Prostate gland (tissue), 2 donors: ENCODE results near the gene ZNF33A. TPM values are rescaled to one million over a fixed set of nuclear protein-coding genes. Genes with fewer than 3 reads are reported as not detected.
"Not testable (repeated sequence)": the region's sequence is repeated elsewhere in the genome, so short reads cannot be mapped to it uniquely, and the experiment has no call there.

Experiments used
- DNase-seq: peaks from one replicate; pipeline ENCODE4 v3.0.0-alpha.2; 2019; ENCODE audit warnings: low spot score
- H3K27ac ChIP-seq, 2 donors: fragments of 200-600 bp; sonication (generic); 2 replicates each; pipeline ENCODE4 v1.5.1; 2017 to 2019
- H3K27me3 ChIP-seq: fragments of 200-600 bp; sonication (generic); replicated peaks from 2 replicates; pipeline ENCODE4 v1.5.1; 2019; ENCODE audit not compliant: insufficient read depth
- H3K36me3 ChIP-seq, 2 donors: fragments of 200-600 bp; sonication (generic); 1 replicate in 1 of 2; 2 replicates in 1 of 2; pipeline versions ENCODE4 v1.5.1 to v1.8.1; 2017 to 2019
- H3K4me1 ChIP-seq: fragments of 200-600 bp; sonication (generic); replicated peaks from 2 replicates; pipeline ENCODE4 v1.5.1; 2019
- H3K4me3 ChIP-seq, 2 donors: fragments of 200-600 bp; sonication (generic); 2 replicates each; pipeline ENCODE4 v1.5.1; 2017 to 2019
- H3K9me3 ChIP-seq: fragments of 200-600 bp; sonication (generic); 2 replicates; pipeline ENCODE4 v1.5.1; 2017
- POLR2A ChIP-seq: fragments of 450-650 bp; IDR thresholded peaks from one replicate; pipeline ENCODE4 v1.6.1; 2016; ENCODE audit warnings: antibody characterized with exemption, mild to moderate bottlenecking
- POLR2AphosphoS5 ChIP-seq: sonication (generic); formaldehyde crosslinking; IDR thresholded peaks from one replicate; pipeline ENCODE4 v1.6.1; 2017; ENCODE audit warnings: antibody characterized with exemption
- WGBS: methylation state at CpG from one replicate; pipeline ENCODE4 v1.1.5; 2018; 5-methylcytosine and 5-hydroxymethylcytosine counted together
- intact Hi-C: fragments of 100-400 bp; cut with DNase I; formaldehyde crosslinking; loops from one replicate; pipeline ENCODE4 v1.14.2; 2022
- total RNA-seq, 2 donors: library from RNA; depleted of rRNA; stranded (reverse); fragments of >200 nt; gene quantifications; one replicate each; pipeline ENCODE4 v1.1.0, GENCODE V29; 2016
- TF ChIP-seq, protein P1 (sequence below), 4 experiments: fragments of 200-600 bp in 2 of 4; fragments of 450-650 bp in 2 of 4; sonication (generic) in 2 of 4; IDR thresholded peaks; 1 replicate in 3 of 4; 2 replicates in 1 of 4; pipeline ENCODE4 v1.5.1; 2016 to 2019; ENCODE audit warnings: antibody characterized with exemption in 4 of 4, mild to moderate bottlenecking in 2 of 4, moderate library complexity in 2 of 4

ZNF33A gene
- total RNA-seq, 2 donors from 2014 or later = 24.9 to 39.2 TPM

DNA sequence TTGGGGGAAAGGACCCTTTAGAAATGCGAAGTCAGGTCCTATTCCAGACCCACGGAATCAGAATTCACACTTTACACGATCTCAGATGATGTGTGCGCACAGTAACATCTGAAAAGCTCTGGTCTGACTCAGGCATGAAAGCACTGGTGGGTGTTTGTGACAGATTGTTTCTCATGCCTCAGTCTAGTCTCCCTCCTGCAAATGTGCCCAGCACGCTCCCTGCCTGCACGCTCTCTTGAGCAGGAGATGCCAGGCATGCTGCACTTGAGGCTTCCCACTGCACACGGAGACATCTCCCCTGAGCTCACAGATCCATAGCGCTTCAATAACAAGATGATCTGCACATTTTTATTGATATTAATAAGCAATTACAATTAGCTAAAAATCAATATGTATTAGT, 60.0 kb downstream of the ZNF33A start:
- Histone ChIP-seq H3K27me3 (no peaks in the 10 kb centered on the region), H3K9me3 (no peaks in the 10 kb centered on the region), H3K4me1 (no peaks in the 10 kb centered on the region), H3K36me3 (no peaks in the 10 kb centered on the region), H3K27ac (no peak overlapping the region), H3K4me3 (no peak overlapping the region)
- intact Hi-C loops = no loop called here
- DNase-seq = no peak
- TF ChIP-seq POLR2AphosphoS5 (no peak), POLR2A (no peak)
- TF ChIP-seq, protein P1, sequence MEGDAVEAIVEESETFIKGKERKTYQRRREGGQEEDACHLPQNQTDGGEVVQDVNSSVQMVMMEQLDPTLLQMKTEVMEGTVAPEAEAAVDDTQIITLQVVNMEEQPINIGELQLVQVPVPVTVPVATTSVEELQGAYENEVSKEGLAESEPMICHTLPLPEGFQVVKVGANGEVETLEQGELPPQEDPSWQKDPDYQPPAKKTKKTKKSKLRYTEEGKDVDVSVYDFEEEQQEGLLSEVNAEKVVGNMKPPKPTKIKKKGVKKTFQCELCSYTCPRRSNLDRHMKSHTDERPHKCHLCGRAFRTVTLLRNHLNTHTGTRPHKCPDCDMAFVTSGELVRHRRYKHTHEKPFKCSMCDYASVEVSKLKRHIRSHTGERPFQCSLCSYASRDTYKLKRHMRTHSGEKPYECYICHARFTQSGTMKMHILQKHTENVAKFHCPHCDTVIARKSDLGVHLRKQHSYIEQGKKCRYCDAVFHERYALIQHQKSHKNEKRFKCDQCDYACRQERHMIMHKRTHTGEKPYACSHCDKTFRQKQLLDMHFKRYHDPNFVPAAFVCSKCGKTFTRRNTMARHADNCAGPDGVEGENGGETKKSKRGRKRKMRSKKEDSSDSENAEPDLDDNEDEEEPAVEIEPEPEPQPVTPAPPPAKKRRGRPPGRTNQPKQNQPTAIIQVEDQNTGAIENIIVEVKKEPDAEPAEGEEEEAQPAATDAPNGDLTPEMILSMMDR (IDR thresholded peaks at IDR 0.05) = no peak
- 90% methylated on average over 8 of the region's 8 CpGs for WGBS

DNA sequence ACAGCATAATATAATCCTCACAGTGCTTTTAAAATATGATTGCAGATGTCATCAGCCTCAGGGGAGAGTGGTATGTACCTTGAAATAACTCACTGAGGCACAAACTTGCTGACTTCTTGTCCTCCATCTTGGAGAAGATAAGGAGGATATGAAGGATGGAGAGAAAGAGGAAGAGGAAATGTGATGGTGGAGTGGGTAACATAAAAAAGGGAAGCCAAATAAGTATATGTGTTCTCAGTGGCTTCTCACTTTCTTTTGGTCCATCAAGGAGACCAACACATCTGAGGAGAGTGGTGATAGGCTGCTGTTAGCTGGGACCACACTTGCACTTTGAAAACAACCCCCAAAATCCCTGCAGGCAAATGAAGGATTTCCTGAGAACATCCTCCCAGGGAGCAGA, 62.1 kb downstream of the ZNF33A start:
- no peak for DNase-seq
- intact Hi-C loops = no loop called here
- TF ChIP-seq POLR2AphosphoS5 (no peak), POLR2A (no peak)
- TF ChIP-seq, protein P1 (IDR thresholded peaks at IDR 0.05) = no peak
- Histone ChIP-seq H3K27ac (no peak overlapping the region), H3K27me3 (no peaks in the 10 kb centered on the region), H3K4me1 (no peaks in the 10 kb centered on the region), H3K36me3 (no peaks in the 10 kb centered on the region), H3K9me3 (no peaks in the 10 kb centered on the region), H3K4me3 (no peak overlapping the region)

DNA sequence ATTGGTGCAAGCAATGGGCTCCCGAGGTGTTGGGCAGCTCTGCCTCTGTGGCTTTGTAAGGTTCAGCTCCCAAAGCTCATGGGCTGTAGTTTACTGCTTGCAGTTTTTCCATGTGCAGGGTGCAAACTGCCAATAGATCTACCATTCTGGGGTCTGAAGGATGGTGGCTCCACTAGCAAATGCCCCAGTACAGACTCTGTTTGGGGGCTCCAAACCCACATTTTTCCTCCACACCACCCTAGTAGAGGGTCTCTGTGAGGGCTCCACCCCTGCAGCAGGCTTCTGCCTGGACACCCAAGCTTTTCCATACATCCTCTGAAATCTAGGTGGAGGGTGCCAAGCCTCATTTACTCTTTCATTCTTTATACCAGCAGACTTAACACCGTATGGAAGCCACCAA, 66.2 kb downstream of the ZNF33A start:
- intact Hi-C loops = no loop called here
- no peak overlapping the region for H3K27ac ChIP-seq
- H3K27me3 ChIP-seq = no peaks in the 10 kb centered on the region
- no peaks in the 10 kb centered on the region for H3K4me1 ChIP-seq
- no peak overlapping the region for H3K4me3 ChIP-seq
- no peaks in the 10 kb centered on the region for H3K36me3 ChIP-seq
- no peak for DNase-seq
- TF ChIP-seq POLR2AphosphoS5 = no peak
- no peak for TF ChIP-seq POLR2A
- TF ChIP-seq, protein P1 (IDR thresholded peaks at IDR 0.05) = no peak
- H3K9me3 ChIP-seq = no peaks in the 10 kb centered on the region
- 79% methylated on average over 2 of the region's 2 CpGs for WGBS

DNA sequence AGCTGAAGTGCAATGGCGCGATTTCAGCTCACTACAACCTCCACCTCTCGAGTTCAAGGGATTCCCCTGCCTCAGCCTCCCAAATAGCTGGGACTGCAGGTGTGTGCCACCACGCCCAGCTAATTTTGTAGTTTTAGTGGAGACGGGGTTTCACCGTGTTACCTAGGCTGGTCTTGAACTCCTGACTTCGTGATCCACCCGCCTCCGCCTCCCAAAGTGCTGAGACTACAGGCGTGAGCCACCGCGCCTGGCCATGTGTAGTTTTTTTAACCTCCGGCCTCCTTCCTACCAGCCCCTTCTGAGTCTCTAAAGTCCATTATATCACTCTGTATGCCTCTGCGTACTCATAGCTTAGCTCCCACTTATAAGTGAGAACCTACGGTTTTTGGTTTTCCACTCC, 82.8 kb downstream of the ZNF33A start:
- H3K27me3 ChIP-seq, H3K9me3 ChIP-seq, H3K36me3 ChIP-seq, H3K27ac ChIP-seq, H3K4me3 ChIP-seq, H3K4me1 ChIP-seq: not testable (repeated sequence)
- DNase-seq = peak; percentile 6
- 91% methylated on average over 15 of the region's 15 CpGs for WGBS
- intact Hi-C loops = loop anchor here (10.0 kb wide), 2 partner anchors 79 to 229 kb away; partner anchors contain the start of gene ZNF33A

DNA sequence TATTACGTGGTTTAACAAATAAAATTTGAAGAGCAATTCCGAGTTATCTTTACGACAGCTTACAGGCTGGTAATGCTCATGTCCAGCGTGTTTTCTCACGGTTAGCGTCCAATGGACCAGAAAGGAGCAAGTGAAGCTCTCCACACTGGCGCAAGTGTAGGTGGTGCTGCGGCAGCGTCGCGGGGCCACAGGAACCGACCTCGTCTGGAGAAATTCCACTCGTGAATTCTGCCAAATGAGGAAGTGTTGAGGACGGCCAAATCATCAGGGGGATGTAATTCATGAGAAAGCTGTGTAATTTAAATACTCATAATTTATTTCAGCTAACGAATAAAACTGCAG, 83.3 kb downstream of the ZNF33A start:
- no peaks in the 10 kb centered on the region for H3K27me3 ChIP-seq
- WGBS = 5% methylated on average over 16 of the region's 16 CpGs
- no peaks in the 10 kb centered on the region for H3K4me1 ChIP-seq
- peak overlapping the region; percentile 84 to 86 for H3K27ac ChIP-seq
- intact Hi-C loops = loop anchor here (2.0 to 10.0 kb wide), 3 partner anchors 79 to 229 kb away; partner anchors contain the start of genes ZNF25 and ZNF33A
- H3K9me3 ChIP-seq = no peaks in the 10 kb centered on the region
- DNase-seq = no peak
- peak overlapping the region; percentile 65 to 73 for H3K4me3 ChIP-seq
- TF ChIP-seq POLR2A (no peak), POLR2AphosphoS5 (no peak)
- TF ChIP-seq, protein P1 (IDR thresholded peaks at IDR 0.05) = no peak
- H3K36me3 ChIP-seq = no peaks in the 10 kb centered on the region
